Fibroblast of mammary gland (primary cell): ENCODE data around the gene PTPN4.
"Not testable (repeated sequence)": the region's sequence is repeated elsewhere in the genome, so short reads cannot be mapped to it uniquely, and the experiment has no call there.

Experiments
- DNase-seq: peaks from one replicate; pipeline ENCODE4 v3.0.0-alpha.2; 2010; ENCODE audit warnings: low read depth
- H3K4me3 ChIP-seq: 2 replicates; pipeline ENCODE4 v1.5.1; 2011; ENCODE audit warnings: low read depth, mild to moderate bottlenecking, low read length, moderate library complexity; ENCODE audit not compliant: control insufficient read depth
- CTCF ChIP-seq: conservative IDR thresholded peaks from 2 replicates; pipeline ENCODE4 v1.5.1; 2011; ENCODE audit warnings: low read depth, low read length, inconsistent platforms; ENCODE audit not compliant: control insufficient read depth, insufficient read depth

The PTPN4 gene

GRCh38 chr2:119983108-119983507 lies 223.4 kb downstream of the PTPN4 start:
- H3K4me3 ChIP-seq, result no peak overlapping the region
- no peak for TF ChIP-seq CTCF
- DNase-seq, result no peak

GRCh38 chr2:119996148-119996547 lies 236.4 kb downstream of the PTPN4 start:
- DNase-seq, result no peak
- no peak for TF ChIP-seq CTCF
- no peak overlapping the region for H3K4me3 ChIP-seq

GRCh38 chr2:119996896-119997891 lies 237.5 kb downstream of the PTPN4 start:
- not testable (repeated sequence) for DNase-seq, H3K4me3 ChIP-seq

- H3K4me3 ChIP-seq, result no peak overlapping the region
- TF ChIP-seq CTCF, result no peak
- no peak for DNase-seq
These were observed 241.7 kb downstream of the PTPN4 start for GRCh38 chr2:120001471-120001870.

- no peak for TF ChIP-seq CTCF
- DNase-seq, result no peak
- no peak overlapping the region for H3K4me3 ChIP-seq
These were observed 244.5 kb downstream of the PTPN4 start for GRCh38 chr2:120004254-120004653.

- no peak overlapping the region for H3K4me3 ChIP-seq
- DNase-seq, result no peak
- no peak for TF ChIP-seq CTCF
These were observed 246.3 kb downstream of the PTPN4 start for GRCh38 chr2:120005834-120006521.

GRCh38 chr2:120007851-120008250 lies 248.1 kb downstream of the PTPN4 start:
- no peak for TF ChIP-seq CTCF
- no peak for DNase-seq
- no peak overlapping the region for H3K4me3 ChIP-seq
